Natural killer cell (primary cell): ENCODE results near the gene IL1RAP. TPM values are rescaled to one million over a fixed set of nuclear protein-coding genes. Genes with fewer than 3 reads are reported as not detected.

Experiments
- ATAC-seq, 3 donors: fragments of 150-1000 bp in 2 of 3; fragments of 200-7000 bp in 1 of 3; cut with Tn5 transposase; 1 replicate in 1 of 3; 2 replicates in 2 of 3; pipeline ENCODE4 v1.10.0; 2021; ENCODE audit warnings: mild to moderate bottlenecking in 2 of 3, moderate library complexity in 2 of 3
- DNase-seq, 2 donors: peaks; one replicate each; pipeline versions ENCODE4 v3.0.0 to v3.0.0-alpha.2; 2013 to 2021; ENCODE audit warnings: mixed read lengths in 1 of 2
- H3K27ac ChIP-seq: one replicate; pipeline ENCODE4 v1.5.1; 2013; ENCODE audit warnings: mild to moderate bottlenecking, low read length
- H3K27me3 ChIP-seq: one replicate; pipeline ENCODE4 v1.6.1; 2013; ENCODE audit warnings: low read length; ENCODE audit not compliant: control insufficient read depth, insufficient read depth
- H3K36me3 ChIP-seq: one replicate; pipeline ENCODE4 v1.6.1; 2013; ENCODE audit warnings: low read length; ENCODE audit not compliant: control insufficient read depth, insufficient read depth
- H3K4me1 ChIP-seq: one replicate; pipeline ENCODE4 v1.6.1; 2013; ENCODE audit warnings: low read length; ENCODE audit not compliant: control insufficient read depth, insufficient read depth
- H3K4me3 ChIP-seq: one replicate; pipeline ENCODE4 v1.5.1; 2013; ENCODE audit warnings: low read length
- H3K9me3 ChIP-seq: one replicate; pipeline ENCODE4 v1.6.1; 2013; ENCODE audit warnings: low read length; ENCODE audit not compliant: control insufficient read depth, insufficient read depth
- H3K27ac Mint-ChIP-seq, 2 donors: one replicate each; pipeline ENCODE4 v1.8.0; 2022; ENCODE audit warnings: mild to moderate bottlenecking in 2 of 2, mixed read lengths in 2 of 2, moderate library complexity in 1 of 2
- H3K27me3 Mint-ChIP-seq, 2 donors: one replicate each; pipeline ENCODE4 v1.8.0; 2022; ENCODE audit warnings: low read depth in 2 of 2, mixed read lengths in 2 of 2
- H3K36me3 Mint-ChIP-seq: one replicate; pipeline ENCODE4 v1.8.0; 2022; ENCODE audit warnings: mixed read lengths
- H3K4me1 Mint-ChIP-seq, 2 donors: one replicate each; pipeline ENCODE4 v1.8.0; 2022; ENCODE audit warnings: mixed read lengths in 2 of 2
- H3K4me3 Mint-ChIP-seq: one replicate; pipeline ENCODE4 v1.8.0; 2022; ENCODE audit warnings: mild to moderate bottlenecking, moderate library complexity, mixed read lengths
- H3K9me3 Mint-ChIP-seq, 2 donors: one replicate each; pipeline ENCODE4 v1.8.0; 2022; ENCODE audit warnings: mixed read lengths in 2 of 2
- WGBS: methylation state at CpG from one replicate; pipeline ENCODE4 v1.1.7; 2013; ENCODE audit warnings: missing lambda C conversion rate; ENCODE audit not compliant: insufficient coverage; 5-methylcytosine and 5-hydroxymethylcytosine counted together
- intact Hi-C: fragments of 100-400 bp; cut with micrococcal nuclease; formaldehyde crosslinking; loops from one replicate; pipeline ENCODE4 v1.14.2; 2022
- total RNA-seq, 4 donors: library from RNA; stranded (reverse); fragments of 120-200 nt in 1 of 4; gene quantifications; one replicate each; pipeline versions ENCODE4 v1.2.3 to v1.2.4, GENCODE V29; 2013 to 2022
- TF ChIP-seq, protein P1 (sequence below): fragments of 200-600 bp; IDR thresholded peaks from one replicate; pipeline ENCODE4 v1.8.0; 2022; ENCODE audit warnings: antibody characterized with exemption

IL1RAP gene
- total RNA-seq, 3 donors from 2014 or later (not counting 1 experiment from before 2014, with no cell fraction given), result 11.4 to 19.8 (median 15.1) TPM

- Mint-ChIP-seq H3K36me3 (peaks cover 20% of the 10 kb centered on the region), H3K27ac (no peak overlapping the region), H3K4me1 (no peaks in the 10 kb centered on the region), H3K4me3 (no peak overlapping the region), H3K9me3 (no peaks in the 10 kb centered on the region), H3K27me3 (no peaks in the 10 kb centered on the region)
- H3K27ac ChIP-seq, result no peak overlapping the region
- no peak overlapping the region for H3K4me3 ChIP-seq
- TF ChIP-seq, protein P1, sequence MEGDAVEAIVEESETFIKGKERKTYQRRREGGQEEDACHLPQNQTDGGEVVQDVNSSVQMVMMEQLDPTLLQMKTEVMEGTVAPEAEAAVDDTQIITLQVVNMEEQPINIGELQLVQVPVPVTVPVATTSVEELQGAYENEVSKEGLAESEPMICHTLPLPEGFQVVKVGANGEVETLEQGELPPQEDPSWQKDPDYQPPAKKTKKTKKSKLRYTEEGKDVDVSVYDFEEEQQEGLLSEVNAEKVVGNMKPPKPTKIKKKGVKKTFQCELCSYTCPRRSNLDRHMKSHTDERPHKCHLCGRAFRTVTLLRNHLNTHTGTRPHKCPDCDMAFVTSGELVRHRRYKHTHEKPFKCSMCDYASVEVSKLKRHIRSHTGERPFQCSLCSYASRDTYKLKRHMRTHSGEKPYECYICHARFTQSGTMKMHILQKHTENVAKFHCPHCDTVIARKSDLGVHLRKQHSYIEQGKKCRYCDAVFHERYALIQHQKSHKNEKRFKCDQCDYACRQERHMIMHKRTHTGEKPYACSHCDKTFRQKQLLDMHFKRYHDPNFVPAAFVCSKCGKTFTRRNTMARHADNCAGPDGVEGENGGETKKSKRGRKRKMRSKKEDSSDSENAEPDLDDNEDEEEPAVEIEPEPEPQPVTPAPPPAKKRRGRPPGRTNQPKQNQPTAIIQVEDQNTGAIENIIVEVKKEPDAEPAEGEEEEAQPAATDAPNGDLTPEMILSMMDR, result no peak
- H3K4me1 ChIP-seq, result no peaks in the 10 kb centered on the region
- no peaks in the 10 kb centered on the region for H3K36me3 ChIP-seq
- no peaks in the 10 kb centered on the region for H3K9me3 ChIP-seq
- DNase-seq (no peak), ATAC-seq (no peak)
- intact Hi-C loops, result no loop called here
- no peaks in the 10 kb centered on the region for H3K27me3 ChIP-seq
- 95% methylated on average over 14 of the region's 16 CpGs for WGBS
Measured at GRCh38 chr3:190552969-190553759, 39.3 kb downstream of the IL1RAP start.

DNA sequence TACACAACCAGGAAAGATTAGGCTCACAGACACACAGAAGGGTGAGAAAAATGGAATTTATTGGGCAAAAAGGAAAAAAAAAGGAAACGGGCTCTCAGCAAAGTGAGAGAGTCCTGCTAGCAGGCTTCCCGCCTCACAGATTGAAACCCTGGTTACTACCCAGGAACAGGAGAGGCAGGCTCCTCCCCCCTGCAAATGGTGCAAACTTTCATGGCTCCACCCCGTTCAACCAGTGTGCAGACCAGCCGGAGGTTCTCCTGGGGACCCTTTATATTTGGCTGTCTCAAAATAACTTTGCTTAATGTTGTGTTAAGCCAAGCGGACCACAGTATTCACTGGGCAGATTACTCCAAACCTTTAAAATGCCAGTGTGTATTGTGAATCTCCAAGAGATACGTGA lies 40.3 kb downstream of the IL1RAP start:
- H3K4me1 ChIP-seq, result no peaks in the 10 kb centered on the region
- Mint-ChIP-seq H3K27ac (no peak overlapping the region), H3K9me3 (no peaks in the 10 kb centered on the region), H3K36me3 (peaks cover 20% of the 10 kb centered on the region), H3K4me1 (no peaks in the 10 kb centered on the region), H3K4me3 (no peak overlapping the region), H3K27me3 (no peaks in the 10 kb centered on the region)
- WGBS, result 97% methylated on average over 6 of the region's 6 CpGs
- intact Hi-C loops, result no loop called here
- H3K4me3 ChIP-seq, result no peak overlapping the region
- DNase-seq (no peak), ATAC-seq (no peak)
- H3K27ac ChIP-seq, result no peak overlapping the region
- TF ChIP-seq, protein P1, result no peak
- no peaks in the 10 kb centered on the region for H3K27me3 ChIP-seq
- H3K36me3 ChIP-seq, result no peaks in the 10 kb centered on the region
- H3K9me3 ChIP-seq, result no peaks in the 10 kb centered on the region

DNA sequence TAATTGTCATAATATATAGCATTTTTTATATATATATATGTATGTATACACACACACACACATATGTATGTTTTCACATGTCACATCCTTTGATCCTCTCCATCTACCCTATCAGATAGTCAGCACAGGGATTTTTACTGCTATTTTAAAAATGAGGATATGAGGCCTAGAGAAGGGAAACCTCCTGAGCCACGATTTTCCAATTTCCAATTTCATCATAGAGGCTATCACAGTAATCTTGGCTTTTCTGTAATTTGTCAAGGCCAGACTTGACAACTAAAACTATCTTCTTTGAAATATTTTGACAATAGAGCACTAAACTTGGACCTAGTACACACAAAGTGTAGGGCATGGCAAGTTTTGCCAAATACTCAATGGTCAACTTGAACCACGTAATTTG lies 42.5 kb downstream of the IL1RAP start:
- peaks cover 20% of the 10 kb centered on the region for H3K36me3 Mint-ChIP-seq
- no peak for ATAC-seq

More for the DNA sequence above, 42.5 kb downstream of the IL1RAP start:
- Histone ChIP-seq H3K27ac (no peak overlapping the region), H3K4me3 (no peak overlapping the region), H3K36me3 (no peaks in the 10 kb centered on the region), H3K9me3 (no peaks in the 10 kb centered on the region), H3K4me1 (no peaks in the 10 kb centered on the region), H3K27me3 (no peaks in the 10 kb centered on the region)
- WGBS, result 64% methylated on average over 1 of the region's 2 CpGs
- TF ChIP-seq, protein P1, result no peak
- Mint-ChIP-seq H3K27ac (no peak overlapping the region), H3K4me1 (no peaks in the 10 kb centered on the region), H3K9me3 (no peaks in the 10 kb centered on the region), H3K27me3 (no peaks in the 10 kb centered on the region), H3K4me3 (no peak overlapping the region)
- intact Hi-C loops, result no loop called here
- DNase-seq, result no peak
